NCI-H2227 treated with DMSO at 0.1 percent for 48 hours (cell line): ENCODE measurements around the gene FILIP1.

Experiments used
- DNase-seq: peaks from one replicate; lab custom pipeline; 2025; lab: John Stamatoyannopoulos, UW

The FILIP1 gene

GRCh38 chr6:75381877-75382633 lies 111.5 kb downstream of the FILIP1 start:
- no peak for DNase-seq

DNA sequence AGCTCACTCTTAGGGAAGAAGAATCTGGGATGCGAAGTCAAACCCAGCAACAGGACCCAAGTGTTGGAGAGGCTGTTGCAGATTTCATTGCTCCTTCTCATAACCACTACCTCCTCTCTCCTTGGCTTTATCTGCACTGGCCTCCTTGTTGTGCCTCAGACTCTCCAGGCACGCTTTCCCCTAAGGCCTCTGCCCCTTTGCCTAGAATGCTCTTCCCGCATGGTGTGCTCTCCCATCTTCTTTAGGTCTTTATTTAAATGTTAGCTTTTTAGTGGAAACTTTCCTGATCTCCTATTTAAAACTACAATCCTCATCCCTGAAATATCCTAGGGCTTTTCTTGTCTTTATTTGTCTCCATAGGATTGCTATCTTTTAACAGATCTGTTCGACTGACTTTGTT lies 114.1 kb downstream of the FILIP1 start:
- no peak for DNase-seq

GRCh38 chr6:75378101-75378500 lies 115.5 kb downstream of the FILIP1 start:
- DNase-seq = no peak

DNA sequence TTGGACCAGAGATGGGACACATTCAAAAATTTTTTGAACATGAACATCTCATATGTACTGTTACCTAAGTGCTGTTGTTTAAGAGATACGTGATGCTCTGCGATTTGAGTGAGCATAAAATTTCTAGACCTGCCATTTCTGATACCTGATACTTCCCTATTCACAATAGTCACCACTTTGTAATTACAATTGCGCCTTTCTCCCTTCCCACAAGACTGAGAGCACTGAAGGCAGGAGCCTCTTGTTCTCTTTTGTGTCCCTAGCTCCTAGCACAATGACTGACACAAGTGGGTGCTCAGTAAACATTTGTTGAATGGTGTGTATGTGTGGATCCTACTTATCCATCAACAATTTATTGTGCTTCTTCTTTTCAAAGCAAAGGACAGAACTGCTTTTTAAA lies 116.2 kb downstream of the FILIP1 start:
- no peak for DNase-seq

GRCh38 chr6:75376347-75377024 lies 117.1 kb downstream of the FILIP1 start:
- DNase-seq = no peak

GRCh38 chr6:75374961-75375400 lies 118.6 kb downstream of the FILIP1 start:
- DNase-seq = no peak

- DNase-seq = no peak
Measured at GRCh38 chr6:75372884-75373283, 120.7 kb downstream of the FILIP1 start.

DNA sequence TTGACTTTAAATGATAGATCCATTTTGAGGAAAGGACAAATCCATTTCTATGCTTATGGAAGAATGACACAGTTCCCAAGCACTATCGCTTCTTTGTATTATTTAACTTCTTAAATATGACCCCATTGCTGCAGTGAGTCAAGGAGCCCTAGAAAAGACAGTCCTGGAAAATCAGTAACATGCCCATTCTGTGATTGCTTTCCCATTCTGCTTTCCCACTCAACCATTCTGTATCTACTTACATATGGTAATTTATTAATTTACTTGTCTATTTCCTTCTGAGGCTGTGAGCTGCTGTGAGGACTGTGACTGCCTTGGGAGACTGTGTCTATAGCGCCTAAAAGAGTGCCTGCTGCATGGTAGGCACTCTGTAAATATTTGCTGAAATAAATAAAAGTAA lies 123.6 kb downstream of the FILIP1 start:
- DNase-seq = no peak

DNA sequence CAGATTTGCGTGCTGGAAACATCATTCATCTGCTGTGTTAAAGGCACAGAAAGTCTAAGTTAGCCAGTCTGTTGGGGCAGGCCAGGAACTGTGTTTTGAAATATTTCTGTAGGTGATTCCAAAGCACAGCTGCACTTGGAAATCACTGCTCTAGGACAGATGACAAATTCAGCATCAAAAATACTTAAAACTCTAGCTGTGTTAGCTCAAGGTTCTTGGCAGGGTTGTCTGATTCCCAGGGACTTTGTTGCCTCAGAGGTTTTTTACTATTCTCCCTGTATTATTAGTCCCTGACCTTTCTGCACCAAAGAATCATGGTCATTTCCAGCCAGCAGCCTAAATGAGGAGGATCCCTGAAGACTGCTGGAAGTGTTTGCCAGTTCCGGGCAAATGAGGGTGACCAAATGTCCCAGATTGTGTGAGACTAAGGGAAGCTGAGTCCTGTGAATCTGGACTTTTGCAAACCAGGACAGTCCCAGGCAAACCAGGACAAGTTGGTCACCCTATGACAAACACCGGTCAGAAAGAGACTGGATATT lies 124.7 kb downstream of the FILIP1 start:
- DNase-seq = no peak

DNA sequence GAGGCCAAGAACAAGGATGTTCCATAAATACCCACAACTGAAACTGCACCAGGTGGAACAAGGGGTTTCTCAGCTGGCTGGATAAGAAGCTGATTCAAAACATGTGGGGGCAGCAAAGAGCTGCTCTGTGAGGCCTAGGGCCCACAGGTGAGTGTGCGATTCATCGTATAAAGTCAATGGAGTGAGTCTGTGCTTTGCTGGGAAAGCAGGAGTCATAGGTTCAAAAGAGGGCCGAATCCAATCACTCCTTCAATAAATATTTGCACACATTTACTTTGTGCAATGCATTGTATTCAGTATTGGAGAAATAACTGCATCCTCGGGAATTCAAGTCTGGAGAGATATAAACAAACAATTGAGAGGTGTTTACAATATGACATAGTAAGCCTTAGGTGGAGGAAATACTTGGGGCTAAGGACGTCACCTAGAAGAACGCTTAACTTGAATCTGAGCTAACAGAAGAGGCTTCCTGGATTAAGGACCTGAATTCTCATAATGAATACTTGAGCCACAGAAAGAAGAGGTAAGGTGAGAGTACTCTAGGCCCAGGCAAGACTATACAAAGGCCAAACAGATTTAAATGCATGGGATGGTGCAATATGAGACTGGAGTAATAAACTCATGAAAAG lies 125.3 kb downstream of the FILIP1 start:
- no peak for DNase-seq

- DNase-seq = no peak
Measured at GRCh38 chr6:75363304-75363703, 130.3 kb downstream of the FILIP1 start.

GRCh38 chr6:75353644-75354043 lies 140.0 kb downstream of the FILIP1 start:
- no peak for DNase-seq

DNA sequence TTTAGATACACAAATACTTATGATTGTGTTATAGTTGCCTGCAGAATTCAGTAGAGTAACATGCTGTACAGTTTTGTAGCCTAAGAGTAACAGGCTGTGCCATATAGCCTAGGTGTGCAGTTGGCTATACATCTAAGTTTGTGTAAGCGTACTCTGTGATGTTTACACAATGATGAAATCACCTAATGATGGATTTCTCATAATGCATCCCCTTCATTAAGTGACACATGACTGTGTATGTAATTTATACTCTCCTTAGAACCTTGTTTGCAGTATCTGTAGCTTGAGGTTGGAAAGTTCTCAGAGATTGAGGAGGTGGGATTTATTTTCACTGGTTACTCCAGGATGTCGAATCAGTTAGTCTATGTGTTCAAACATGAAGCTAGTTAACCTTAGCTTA lies 142.0 kb downstream of the FILIP1 start:
- DNase-seq = no peak

- no peak for DNase-seq
Measured at GRCh38 chr6:75350808-75351207, 142.8 kb downstream of the FILIP1 start.

GRCh38 chr6:75350156-75350555 lies 143.4 kb downstream of the FILIP1 start:
- DNase-seq = no peak

- no peak for DNase-seq
Measured at GRCh38 chr6:75349262-75349984, 144.2 kb downstream of the FILIP1 start.

- DNase-seq = no peak
Measured at GRCh38 chr6:75348882-75349261, 144.7 kb downstream of the FILIP1 start.

GRCh38 chr6:75347898-75348610 lies 145.5 kb downstream of the FILIP1 start:
- DNase-seq = no peak

DNA sequence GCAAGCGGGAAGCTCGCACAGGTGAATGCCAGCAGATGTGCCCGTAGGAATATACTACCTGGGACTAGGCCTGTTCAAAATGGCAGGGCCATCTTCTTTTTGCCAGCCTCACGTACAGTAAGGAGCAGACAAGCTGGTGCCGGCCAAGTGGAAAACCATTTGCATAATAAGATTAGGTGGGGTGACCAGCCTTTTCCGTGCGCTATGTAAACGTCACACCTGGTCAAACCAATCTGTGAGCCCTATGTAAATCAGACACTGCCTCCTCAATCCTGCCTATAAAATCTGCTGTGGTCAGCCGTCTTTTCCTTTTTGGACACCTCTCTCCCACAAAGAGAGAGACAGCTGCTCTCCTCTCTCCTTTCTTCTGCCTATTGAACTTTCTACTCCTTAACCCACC lies 148.2 kb downstream of the FILIP1 start:
- DNase-seq = no peak

DNA sequence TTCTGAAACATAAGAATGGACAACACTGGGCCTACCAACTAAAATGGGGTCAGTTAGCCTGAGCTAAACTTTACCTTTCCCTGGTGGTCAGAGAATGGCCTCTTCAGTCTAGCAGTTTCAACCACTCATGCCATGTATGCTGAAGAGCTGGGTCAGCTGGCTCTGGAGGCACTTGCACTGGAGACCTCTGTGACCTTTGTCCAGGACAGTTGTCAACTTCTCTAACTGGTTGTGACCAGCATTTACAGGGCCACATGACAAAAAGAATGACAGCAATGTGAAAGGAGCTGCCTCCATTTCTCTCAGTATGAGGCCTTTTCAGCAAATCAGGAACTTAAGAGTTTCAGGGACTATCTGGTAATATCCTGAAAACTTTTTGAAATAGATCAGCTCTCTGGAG lies 149.1 kb downstream of the FILIP1 start:
- DNase-seq = no peak

DNA sequence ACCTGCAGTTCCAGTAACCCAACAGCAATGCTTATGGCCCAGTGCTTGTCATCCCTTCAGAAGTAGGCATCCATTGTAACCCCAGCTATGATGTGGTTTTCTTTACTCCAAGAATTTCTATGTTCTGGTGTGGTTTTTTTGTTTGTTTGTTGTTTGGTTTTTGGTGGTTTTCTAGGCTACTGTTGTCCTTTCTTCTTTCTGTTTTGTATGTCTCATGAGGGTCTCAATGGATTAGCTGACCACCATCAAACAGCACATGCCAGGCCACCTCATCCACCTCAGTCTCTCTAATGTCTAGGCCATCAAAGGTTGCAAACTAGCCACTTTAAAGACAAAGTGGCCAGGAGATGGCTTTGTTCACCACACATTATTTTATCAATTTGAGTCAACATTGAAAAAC lies 149.6 kb downstream of the FILIP1 start:
- no peak for DNase-seq
